Smooth muscle cell (in vitro differentiated cells): Measurements from ENCODE around the gene LDHD. TPM values are rescaled to one million over a fixed set of nuclear protein-coding genes. Genes with fewer than 3 reads are reported as not detected.

Source experiments
- DNase-seq: peaks from one replicate; lab custom pipeline; 2025; ENCODE audit not compliant: unreplicated experiment; lab: John Stamatoyannopoulos, UW
- H2AFZ ChIP-seq: fragments of 200-600 bp; sonication (generic); 2 replicates; pipeline ENCODE4 v1.6.0; 2016; ENCODE audit warnings: antibody characterized with exemption, low read depth, mild to moderate bottlenecking
- H3F3A ChIP-seq: fragments of 200-600 bp; sonication (generic); 2 replicates; pipeline ENCODE4 v1.6.0; 2017; ENCODE audit warnings: antibody characterized with exemption, low read depth
- H3K27ac ChIP-seq: fragments of 200-600 bp; sonication (generic); 2 replicates; pipeline ENCODE4 v1.5.1; 2016; ENCODE audit warnings: low read depth, mild to moderate bottlenecking
- H3K27me3 ChIP-seq: fragments of 200-600 bp; sonication (generic); 2 replicates; pipeline ENCODE4 v1.6.1; 2016; ENCODE audit warnings: low read depth, mild to moderate bottlenecking
- H3K36me3 ChIP-seq: fragments of 200-600 bp; sonication (generic); 2 replicates; pipeline ENCODE4 v1.5.1; 2016; ENCODE audit warnings: low read depth
- H3K4me1 ChIP-seq: fragments of 200-600 bp; sonication (generic); 2 replicates; pipeline ENCODE4 v1.5.1; 2016; ENCODE audit warnings: low read depth
- H3K4me2 ChIP-seq: fragments of 200-600 bp; sonication (generic); 2 replicates; pipeline ENCODE4 v1.6.0; 2016; ENCODE audit warnings: mild to moderate bottlenecking
- H3K4me3 ChIP-seq: fragments of 200-600 bp; sonication (generic); 2 replicates; pipeline ENCODE4 v1.5.1; 2016; ENCODE audit warnings: mild to moderate bottlenecking
- H3K79me2 ChIP-seq: fragments of 200-600 bp; sonication (generic); 2 replicates; pipeline ENCODE4 v1.6.0; 2016; ENCODE audit warnings: low read depth, mild to moderate bottlenecking
- H3K9ac ChIP-seq: fragments of 200-600 bp; sonication (generic); 2 replicates; pipeline ENCODE4 v1.6.0; 2016; ENCODE audit warnings: low read depth
- H3K9me3 ChIP-seq: fragments of 200-600 bp; sonication (generic); replicated peaks from 2 replicates; pipeline ENCODE4 v1.5.1; 2016; ENCODE audit warnings: low read depth
- H4K20me1 ChIP-seq: fragments of 200-600 bp; sonication (generic); 2 replicates; pipeline ENCODE4 v1.6.0; 2016; ENCODE audit warnings: low read depth
- CTCF ChIP-seq: fragments of 200-600 bp; sonication (generic); IDR thresholded peaks from 2 replicates; pipeline ENCODE4 v1.5.1; 2017; ENCODE audit warnings: borderline replicate concordance, mild to moderate bottlenecking, antibody characterized with exemption; ENCODE audit not compliant: insufficient read depth, poor library complexity, severe bottlenecking
- WGBS: methylation state at CpG from one replicate; pipeline ENCODE4 v1.1.7; 2016; ENCODE audit warnings: low lambda C conversion rate; 5-methylcytosine and 5-hydroxymethylcytosine counted together
- polyA plus RNA-seq: library from polyadenylated mRNA; unstranded; fragments of >200 nt; fragmentation: Nextera tagmentation; extraction: Ambion mirVana; gene quantifications from 2 replicates; pipeline ENCODE4 v1.2.1, GENCODE V29; 2016
- total RNA-seq: library from RNA; depleted of rRNA; stranded (reverse); fragments of >200 nt; gene quantifications from 2 replicates; pipeline ENCODE4 v1.2.3, GENCODE V29; 2014

Gene LDHD
- total and polyA plus RNA-seq, 2 experiments from 2014 or later, result 0.85 to 1.2 TPM

DNA sequence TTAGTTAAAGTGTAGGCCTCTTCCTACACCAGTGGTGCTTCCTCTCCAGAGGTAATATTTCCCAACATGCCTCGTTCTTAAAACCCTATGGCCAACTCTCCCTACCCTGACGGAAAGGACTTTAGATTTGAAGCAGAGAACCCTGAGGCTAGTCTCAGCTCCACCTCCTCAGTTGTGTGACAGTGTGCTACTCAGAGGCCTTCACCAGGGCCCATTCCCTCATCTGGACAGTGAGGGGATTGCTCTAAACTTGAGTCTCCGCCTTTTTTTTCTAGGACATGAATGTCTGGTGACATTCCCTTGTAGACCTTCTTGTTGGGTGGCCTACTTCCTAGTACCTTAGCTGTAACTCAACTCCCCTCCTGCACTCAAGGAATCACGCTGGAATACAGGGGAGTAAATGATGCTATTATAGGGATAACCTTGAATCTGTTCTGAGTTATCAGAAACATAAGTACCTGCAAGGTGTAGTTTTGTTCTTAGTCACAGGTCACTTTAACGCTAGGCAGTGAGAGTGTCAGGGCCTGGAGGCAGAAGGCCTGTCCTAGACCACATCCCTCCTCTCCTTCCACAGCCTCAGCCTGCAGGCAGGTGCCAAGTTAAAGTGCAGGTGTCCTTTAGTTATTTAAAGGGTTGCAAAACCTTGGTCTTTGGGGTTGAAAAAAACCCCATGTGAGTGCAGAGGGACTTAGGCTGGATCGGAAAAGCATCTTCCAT is 26.9 kb downstream of the LDHD start:
- H3K36me3 ChIP-seq, result no peaks in the 10 kb centered on the region
- H4K20me1 ChIP-seq, result peaks cover 99% of the 10 kb centered on the region
- no peaks in the 10 kb centered on the region for H3K9me3 ChIP-seq
- 76% methylated on average over 6 of the region's 6 CpGs for WGBS
- H3K27me3 ChIP-seq, result no peaks in the 10 kb centered on the region
- peaks cover 4% of the 10 kb centered on the region for H3K4me1 ChIP-seq
- H2AFZ ChIP-seq, result no peak overlapping the region
- H3K79me2 ChIP-seq, result peaks cover 26% of the 10 kb centered on the region
- TF ChIP-seq CTCF, result no peak
- no peak overlapping the region for H3K9ac ChIP-seq
- no peak overlapping the region for H3K27ac ChIP-seq
- no peak for DNase-seq
- no peaks in the 10 kb centered on the region for H3F3A ChIP-seq
- H3K4me3 ChIP-seq, result no peak overlapping the region
- H3K4me2 ChIP-seq, result no peak overlapping the region

DNA sequence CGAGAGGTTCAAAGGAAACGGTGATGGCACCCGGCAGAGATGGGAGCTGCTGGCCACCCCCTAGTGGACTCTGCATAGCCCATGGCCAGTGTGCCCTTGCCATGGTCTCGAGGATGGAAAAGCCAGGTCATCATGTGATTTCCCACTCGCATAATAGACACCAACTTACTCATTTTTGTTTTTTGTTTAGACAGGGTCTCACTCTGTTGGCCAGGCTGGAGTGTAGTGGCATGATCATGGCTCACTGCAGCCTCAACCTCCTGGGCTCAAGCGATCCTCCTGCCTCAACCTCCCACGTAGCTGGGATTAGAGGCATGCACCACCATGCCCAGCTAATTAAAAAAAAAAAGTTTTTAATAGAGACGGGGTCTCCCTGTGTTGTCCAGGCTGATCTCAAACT is 27.6 kb downstream of the LDHD start:
- Histone ChIP-seq H3K4me3 (no peak overlapping the region), H2AFZ (no peak overlapping the region), H3F3A (no peaks in the 10 kb centered on the region), H3K4me1 (peaks cover 4% of the 10 kb centered on the region), H3K4me2 (no peak overlapping the region), H3K36me3 (no peaks in the 10 kb centered on the region), H3K27me3 (no peaks in the 10 kb centered on the region), H3K9ac (no peak overlapping the region), H3K79me2 (peaks cover 26% of the 10 kb centered on the region), H3K9me3 (no peaks in the 10 kb centered on the region), H3K27ac (no peak overlapping the region), H4K20me1 (peaks cover 99% of the 10 kb centered on the region)
- no peak for DNase-seq
- no peak for TF ChIP-seq CTCF
- 88% methylated on average over 8 of the region's 8 CpGs for whole genome bisulfite sequencing

DNA sequence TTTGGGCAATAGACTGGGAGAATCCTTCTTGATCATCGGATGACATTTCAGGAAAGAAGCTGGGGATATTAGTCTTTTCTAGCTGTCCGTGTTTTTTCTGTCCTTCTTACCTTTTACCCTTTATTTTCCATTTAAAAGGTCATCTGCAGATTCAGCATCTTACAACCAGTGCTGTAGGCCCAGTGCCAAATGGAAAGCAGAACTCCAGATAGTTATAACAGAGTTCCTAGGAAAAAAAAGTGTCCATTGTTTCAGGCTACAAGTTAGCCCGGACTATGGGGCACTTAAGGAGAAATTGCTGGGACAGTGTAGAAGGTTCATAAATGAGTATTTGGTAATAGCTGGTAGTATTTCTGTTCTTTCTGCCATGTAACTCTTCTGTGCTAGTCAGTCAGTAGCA is 28.4 kb downstream of the LDHD start:
- TF ChIP-seq CTCF, result no peak
- H2AFZ ChIP-seq, result no peak overlapping the region
- no peak for DNase-seq
- H3K27ac ChIP-seq, result no peak overlapping the region
- H3K9me3 ChIP-seq, result no peaks in the 10 kb centered on the region
- 89% methylated on average over 3 of the region's 3 CpGs for WGBS
- no peaks in the 10 kb centered on the region for H3F3A ChIP-seq
- peaks cover 4% of the 10 kb centered on the region for H3K4me1 ChIP-seq
- no peak overlapping the region for H3K9ac ChIP-seq
- no peaks in the 10 kb centered on the region for H3K27me3 ChIP-seq
- H4K20me1 ChIP-seq, result peaks cover 99% of the 10 kb centered on the region
- no peak overlapping the region for H3K4me2 ChIP-seq
- H3K36me3 ChIP-seq, result no peaks in the 10 kb centered on the region
- H3K79me2 ChIP-seq, result peaks cover 31% of the 10 kb centered on the region
- no peak overlapping the region for H3K4me3 ChIP-seq
